Vagina (tissue), 2 donors: ENCODE measurements around the gene DNM3. TPM values are rescaled to one million over a fixed set of nuclear protein-coding genes. Genes with fewer than 3 reads are reported as not detected.

ENCODE experiments used
- DNase-seq, 2 donors: peaks; one replicate each; pipeline ENCODE4 v3.0.0-alpha.2; 2017; ENCODE audit errors: extremely low spot score in 2 of 2
- H3K27ac ChIP-seq: fragments of 200-600 bp; sonication (generic); one replicate; pipeline ENCODE4 v1.5.1; 2019
- H3K27me3 ChIP-seq: fragments of 200-600 bp; sonication (generic); one replicate; pipeline ENCODE4 v1.5.1; 2019
- H3K36me3 ChIP-seq, 2 donors: fragments of 200-600 bp; sonication (generic); one replicate each; pipeline ENCODE4 v1.5.1; 2017 to 2019
- H3K4me1 ChIP-seq: fragments of 200-600 bp; sonication (generic); one replicate; pipeline ENCODE4 v1.5.1; 2019
- H3K4me3 ChIP-seq, 2 donors: fragments of 200-600 bp; sonication (generic); 1 replicate in 1 of 2; 2 replicates in 1 of 2; pipeline ENCODE4 v1.5.1; 2016 to 2019
- H3K9me3 ChIP-seq: fragments of 200-600 bp; sonication (generic); one replicate; pipeline ENCODE4 v1.5.1; 2019
- CTCF ChIP-seq, 3 experiments: fragments of 450-650 bp in 2 of 3; fragments of 200-600 bp in 1 of 3; sonication (generic) in 1 of 3; IDR thresholded peaks; one replicate each; pipeline ENCODE4 v1.5.1; 2017 to 2019; ENCODE audit warnings: antibody characterized with exemption in 3 of 3, mild to moderate bottlenecking in 2 of 3, moderate library complexity in 2 of 3
- POLR2A ChIP-seq, 2 donors: fragments of 450-650 bp; IDR thresholded peaks; one replicate each; pipeline ENCODE4 v1.6.1; 2017; ENCODE audit warnings: antibody characterized with exemption in 2 of 2, mild to moderate bottlenecking in 2 of 2, moderate library complexity in 2 of 2
- POLR2AphosphoS5 ChIP-seq, 2 donors: sonication (generic); formaldehyde crosslinking; IDR thresholded peaks; one replicate each; pipeline ENCODE4 v1.9.0; 2017; ENCODE audit warnings: antibody characterized with exemption in 2 of 2, mild to moderate bottlenecking in 2 of 2, low read depth in 1 of 2; ENCODE audit not compliant: insufficient read depth in 1 of 2
- intact Hi-C: fragments of 100-400 bp; cut with DNase I; formaldehyde crosslinking; loops from one replicate; pipeline ENCODE4 v1.15.1; 2023
- total RNA-seq: library from RNA; depleted of rRNA; stranded (reverse); fragments of >200 nt; gene quantifications from one replicate; pipeline ENCODE4 v1.2.3, GENCODE V29; 2016

Gene DNM3
- total RNA-seq, 1 donor from 2014 or later: 15.5 TPM

DNA sequence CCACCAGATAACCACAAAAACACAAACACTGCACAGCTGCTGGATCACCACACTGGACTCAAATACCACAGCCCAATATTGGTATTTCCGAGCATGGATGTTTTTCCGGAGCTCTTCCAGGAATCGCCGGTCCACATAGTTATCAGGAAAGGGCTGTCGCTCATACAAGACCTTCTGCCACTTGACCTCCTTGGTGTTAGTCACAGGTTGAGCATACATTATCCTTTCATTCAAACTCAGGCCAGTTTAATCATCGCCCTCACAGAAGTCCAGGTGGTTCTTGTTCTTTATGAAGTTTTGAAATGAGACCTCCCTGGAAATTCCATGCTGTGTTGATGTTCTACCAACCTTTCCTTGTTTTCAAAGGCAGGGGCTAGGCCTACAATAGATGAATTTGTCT, 601.1 kb downstream of the DNM3 start:
- peak overlapping the region in 1 of 2 donors; percentile 99 for H3K4me3 ChIP-seq
- peaks cover 31% of the 10 kb centered on the region for H3K4me1 ChIP-seq
- no peaks in the 10 kb centered on the region for H3K36me3 ChIP-seq
- no peak overlapping the region for H3K27ac ChIP-seq
- TF ChIP-seq POLR2A (IDR thresholded peaks at IDR 0.05) (no peak), CTCF (IDR thresholded peaks at IDR 0.05) (no peak), POLR2AphosphoS5 (IDR thresholded peaks at IDR 0.05; ENCODE audit: insufficient read depth in 1 of 2, low read depth in 1 of 2) (no peak)
- intact Hi-C loops: loop anchor here (10.0 kb wide), 1 partner anchor 438 kb away; no protein-coding TSS in a partner anchor
- H3K9me3 ChIP-seq: no peaks in the 10 kb centered on the region
- no peak for DNase-seq
- no peaks in the 10 kb centered on the region for H3K27me3 ChIP-seq

DNA sequence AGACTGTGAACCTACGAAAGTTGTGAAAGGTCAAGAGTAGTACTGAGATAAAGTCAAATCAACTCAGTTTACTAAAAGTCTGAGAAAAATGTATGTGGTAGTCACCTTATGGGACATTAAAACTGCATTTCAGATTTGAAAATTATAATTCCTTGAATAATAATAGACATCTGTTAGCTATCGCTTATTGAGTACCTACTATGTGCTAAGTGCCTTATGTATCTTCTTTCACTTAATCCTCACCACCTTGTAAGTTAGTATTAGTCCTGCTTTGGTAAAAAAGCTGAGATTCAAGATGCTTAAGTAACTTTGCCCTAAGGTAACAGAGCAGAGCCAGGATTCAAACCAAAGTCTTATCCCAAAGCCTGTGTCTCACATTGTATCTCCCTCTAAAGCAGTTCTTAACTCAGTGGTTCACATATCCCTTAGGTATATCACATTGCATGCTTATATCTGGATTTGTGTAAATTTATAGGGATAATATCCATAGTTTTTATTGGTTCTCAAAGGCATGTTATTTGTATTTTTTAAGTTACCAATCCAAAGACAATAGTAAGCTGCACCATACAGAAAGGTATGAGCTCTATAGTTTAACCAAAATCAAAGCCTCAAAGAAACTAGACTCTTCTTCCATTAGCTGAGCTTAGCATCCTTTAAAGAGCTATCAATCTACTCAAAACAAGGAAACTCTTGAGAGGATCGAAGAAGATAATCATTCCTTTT, 601.7 kb downstream of the DNM3 start:
- Histone ChIP-seq H3K4me1 (peaks cover 31% of the 10 kb centered on the region), H3K9me3 (no peaks in the 10 kb centered on the region), H3K27ac (peak overlapping the region; percentile 91), H3K4me3 (peak overlapping the region; percentile 92 to 99), H3K36me3 (no peaks in the 10 kb centered on the region), H3K27me3 (no peaks in the 10 kb centered on the region)
- intact Hi-C loops: loop anchor here (10.0 kb wide), 1 partner anchor 438 kb away; no protein-coding TSS in a partner anchor
- DNase-seq: no peak
- TF ChIP-seq POLR2AphosphoS5 (IDR thresholded peaks at IDR 0.05; ENCODE audit: insufficient read depth in 1 of 2, low read depth in 1 of 2) (no peak), CTCF (IDR thresholded peaks at IDR 0.05) (no peak), POLR2A (IDR thresholded peaks at IDR 0.05) (no peak)

- DNase-seq: no peak
- intact Hi-C loops: loop anchor here (10.0 kb wide), 1 partner anchor 439 kb away; no protein-coding TSS in a partner anchor
- peak within 1 kb of the TSS; percentile 92 to 99 for H3K4me3 ChIP-seq
- TF ChIP-seq POLR2A (IDR thresholded peaks at IDR 0.05) (no peak), CTCF (IDR thresholded peaks at IDR 0.05) (peak; percentile 71 to 79 (median 72)), POLR2AphosphoS5 (IDR thresholded peaks at IDR 0.05; ENCODE audit: insufficient read depth in 1 of 2, low read depth in 1 of 2) (peak; percentile 59 to 74)
- no peaks in the 10 kb centered on the region for H3K27me3 ChIP-seq
- H3K9me3 ChIP-seq: no peaks in the 10 kb centered on the region
- peaks cover 31% of the 10 kb centered on the region for H3K4me1 ChIP-seq
- no peaks in the 10 kb centered on the region for H3K36me3 ChIP-seq
- H3K27ac ChIP-seq: peak within 1 kb of the TSS; percentile 91
Observed at GRCh38 chr1:172443666-172444453, 602.6 kb downstream of the DNM3 start, which contains the start of gene PIGC. TSS of gene PIGC (minus strand) at chr1:172444069. CDS start at chr1:172442622, 1,447 bp downstream.

DNA sequence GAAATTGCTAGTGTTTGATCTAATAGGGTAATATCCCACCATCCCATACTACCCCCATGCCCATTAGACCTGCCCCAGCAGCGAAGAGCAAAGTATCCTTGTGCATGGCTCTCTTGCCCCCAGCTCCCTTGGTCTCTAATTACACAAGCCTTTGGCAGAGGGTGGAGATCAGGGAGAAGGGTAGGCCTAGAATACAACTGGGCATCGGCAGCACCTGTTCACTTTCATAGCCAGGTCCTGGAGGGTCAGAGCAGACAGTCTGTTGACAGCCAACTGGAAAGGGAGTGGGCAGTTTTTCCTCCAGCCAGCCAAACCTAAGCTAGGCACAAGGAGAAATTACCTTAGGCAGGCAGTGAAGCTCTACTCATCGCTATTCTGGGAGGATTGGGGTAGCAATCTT, 605.2 kb downstream of the DNM3 start:
- intact Hi-C loops: loop anchor here (10.0 kb wide), 1 partner anchor 442 kb away; no protein-coding TSS in a partner anchor
- Histone ChIP-seq H3K4me3 (no peak overlapping the region), H3K9me3 (no peaks in the 10 kb centered on the region), H3K36me3 (no peaks in the 10 kb centered on the region), H3K27me3 (no peaks in the 10 kb centered on the region), H3K4me1 (peaks cover 21% of the 10 kb centered on the region), H3K27ac (no peak overlapping the region)
- TF ChIP-seq CTCF (IDR thresholded peaks at IDR 0.05) (no peak), POLR2A (IDR thresholded peaks at IDR 0.05) (no peak), POLR2AphosphoS5 (IDR thresholded peaks at IDR 0.05; ENCODE audit: insufficient read depth in 1 of 2, low read depth in 1 of 2) (no peak)
- no peak for DNase-seq
